Glutamatergic neuron (in vitro differentiated cells): ENCODE results near the gene LDAH. TPM values are rescaled to one million over a fixed set of nuclear protein-coding genes. Genes with fewer than 3 reads are reported as not detected.
"Not testable (repeated sequence)": the region's sequence is repeated elsewhere in the genome, so short reads cannot be mapped to it uniquely, and the experiment has no call there.

Source experiments
- DNase-seq: peaks from one replicate; pipeline ENCODE4 v3.0.0; 2022
- H3K27ac Mint-ChIP-seq: one replicate; pipeline ENCODE4 v1.8.0; 2020; ENCODE audit warnings: mild to moderate bottlenecking, mixed read lengths, inconsistent platforms; ENCODE audit not compliant: unreplicated experiment
- H3K27me3 Mint-ChIP-seq: one replicate; pipeline ENCODE4 v1.8.0; 2020; ENCODE audit warnings: mild to moderate bottlenecking, moderate library complexity, mixed read lengths, inconsistent platforms; ENCODE audit not compliant: unreplicated experiment
- H3K36me3 Mint-ChIP-seq: one replicate; pipeline ENCODE4 v1.8.0; 2020; ENCODE audit warnings: mild to moderate bottlenecking, mixed read lengths, inconsistent platforms; ENCODE audit not compliant: unreplicated experiment
- H3K4me1 Mint-ChIP-seq: one replicate; pipeline ENCODE4 v1.8.0; 2020; ENCODE audit warnings: mild to moderate bottlenecking, low read depth, mixed read lengths, inconsistent platforms; ENCODE audit not compliant: unreplicated experiment
- H3K4me3 Mint-ChIP-seq: one replicate; pipeline ENCODE4 v1.8.0; 2020; ENCODE audit warnings: mild to moderate bottlenecking, mixed read lengths, inconsistent platforms; ENCODE audit not compliant: unreplicated experiment
- H3K9me3 Mint-ChIP-seq: one replicate; pipeline ENCODE4 v1.8.0; 2020; ENCODE audit warnings: mild to moderate bottlenecking, moderate library complexity, mixed read lengths, inconsistent platforms; ENCODE audit not compliant: unreplicated experiment
- total RNA-seq: library from RNA; stranded (reverse); fragmentation: NEBNext Ultra II Directional; extraction: Animal tissue kit (Norgen Biotek cat#: 25700); gene quantifications from one replicate; pipeline ENCODE4 v1.2.1, GENCODE V29; 2021; ENCODE audit not compliant: unreplicated experiment
- TF ChIP-seq, protein P1 (sequence below): fragments of 200-600 bp; sonication (generic); IDR thresholded peaks from one replicate; pipeline ENCODE4 v1.5.0; 2021; ENCODE audit not compliant: partially characterized antibody, unreplicated experiment

LDAH gene
- total RNA-seq, 1 donor from 2014 or later = 33.7 TPM

DNA sequence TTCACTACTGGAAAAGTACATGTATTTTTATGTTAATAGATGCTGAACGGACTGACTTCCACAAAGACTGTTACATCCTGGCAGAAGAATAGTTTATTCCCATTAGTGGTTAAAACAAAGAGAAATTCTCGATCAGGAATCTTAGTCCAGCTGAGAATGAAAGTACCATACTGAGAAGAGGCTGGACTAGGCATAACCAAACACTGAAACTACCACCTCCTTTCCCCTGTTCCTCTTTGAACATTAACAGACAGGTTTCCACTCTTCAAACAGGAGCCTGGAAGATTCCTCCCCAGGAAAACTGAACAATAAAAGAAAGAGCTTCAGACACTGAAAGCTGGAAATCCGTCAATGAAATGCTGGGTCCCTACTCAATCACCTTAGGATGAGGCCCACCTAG lies 25.8 kb downstream of the LDAH start:
- H3K4me3 Mint-ChIP-seq = no peak overlapping the region
- no peak overlapping the region for H3K27ac Mint-ChIP-seq
- no peak for DNase-seq
- no peaks in the 10 kb centered on the region for H3K4me1 Mint-ChIP-seq
- no peaks in the 10 kb centered on the region for H3K27me3 Mint-ChIP-seq
- TF ChIP-seq, protein P1, sequence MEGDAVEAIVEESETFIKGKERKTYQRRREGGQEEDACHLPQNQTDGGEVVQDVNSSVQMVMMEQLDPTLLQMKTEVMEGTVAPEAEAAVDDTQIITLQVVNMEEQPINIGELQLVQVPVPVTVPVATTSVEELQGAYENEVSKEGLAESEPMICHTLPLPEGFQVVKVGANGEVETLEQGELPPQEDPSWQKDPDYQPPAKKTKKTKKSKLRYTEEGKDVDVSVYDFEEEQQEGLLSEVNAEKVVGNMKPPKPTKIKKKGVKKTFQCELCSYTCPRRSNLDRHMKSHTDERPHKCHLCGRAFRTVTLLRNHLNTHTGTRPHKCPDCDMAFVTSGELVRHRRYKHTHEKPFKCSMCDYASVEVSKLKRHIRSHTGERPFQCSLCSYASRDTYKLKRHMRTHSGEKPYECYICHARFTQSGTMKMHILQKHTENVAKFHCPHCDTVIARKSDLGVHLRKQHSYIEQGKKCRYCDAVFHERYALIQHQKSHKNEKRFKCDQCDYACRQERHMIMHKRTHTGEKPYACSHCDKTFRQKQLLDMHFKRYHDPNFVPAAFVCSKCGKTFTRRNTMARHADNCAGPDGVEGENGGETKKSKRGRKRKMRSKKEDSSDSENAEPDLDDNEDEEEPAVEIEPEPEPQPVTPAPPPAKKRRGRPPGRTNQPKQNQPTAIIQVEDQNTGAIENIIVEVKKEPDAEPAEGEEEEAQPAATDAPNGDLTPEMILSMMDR = no peak
- H3K9me3 Mint-ChIP-seq = peaks cover 5% of the 10 kb centered on the region
- peaks cover 13% of the 10 kb centered on the region for H3K36me3 Mint-ChIP-seq

DNA sequence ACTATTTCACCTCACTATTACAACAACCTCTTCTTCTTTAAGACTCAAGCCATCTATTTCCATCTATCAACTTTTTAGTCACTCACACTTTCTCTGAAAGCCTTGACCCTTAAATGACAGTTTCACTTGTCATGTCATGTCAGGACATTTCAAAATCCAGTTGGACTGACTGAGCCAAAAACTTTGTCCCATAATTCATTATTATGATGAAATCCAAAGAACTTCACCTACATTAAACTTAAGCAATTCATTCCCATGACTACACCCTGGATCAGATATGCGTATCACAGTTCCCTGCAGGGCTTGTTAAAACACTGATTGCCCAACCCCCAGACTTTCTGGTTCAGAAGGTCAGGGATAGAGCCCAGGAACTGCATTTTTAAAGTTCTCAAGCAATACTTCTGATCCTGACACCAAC lies 26.5 kb downstream of the LDAH start:
- H3K27ac Mint-ChIP-seq = no peak overlapping the region
- peaks cover 5% of the 10 kb centered on the region for H3K9me3 Mint-ChIP-seq
- no peaks in the 10 kb centered on the region for H3K4me1 Mint-ChIP-seq
- no peak overlapping the region for H3K4me3 Mint-ChIP-seq
- DNase-seq = no peak
- TF ChIP-seq, protein P1 = no peak
- no peaks in the 10 kb centered on the region for H3K27me3 Mint-ChIP-seq
- peaks cover 13% of the 10 kb centered on the region for H3K36me3 Mint-ChIP-seq

DNA sequence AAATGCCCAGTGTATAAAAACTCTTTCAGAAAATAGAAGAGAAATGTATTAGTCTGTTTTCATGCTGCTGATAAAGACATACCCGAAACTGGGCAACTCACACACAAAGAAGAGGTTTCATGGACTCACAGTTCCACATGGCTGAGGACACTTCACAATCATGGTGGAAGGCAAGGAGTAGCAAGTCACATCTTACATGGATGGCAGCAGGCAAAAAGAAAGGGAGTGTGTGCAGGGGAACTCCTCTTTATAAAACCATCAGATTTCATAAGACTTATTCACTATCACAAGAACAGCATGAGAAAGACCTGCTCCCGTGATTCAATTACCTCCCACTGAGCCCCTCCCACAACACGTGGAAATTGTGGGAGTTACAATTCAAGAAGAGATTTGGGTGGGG lies 29.0 kb downstream of the LDAH start:
- not testable (repeated sequence) for H3K27me3 Mint-ChIP-seq, H3K9me3 Mint-ChIP-seq, H3K27ac Mint-ChIP-seq, DNase-seq, H3K4me3 Mint-ChIP-seq, H3K4me1 Mint-ChIP-seq
- peaks cover 13% of the 10 kb centered on the region for H3K36me3 Mint-ChIP-seq

DNA sequence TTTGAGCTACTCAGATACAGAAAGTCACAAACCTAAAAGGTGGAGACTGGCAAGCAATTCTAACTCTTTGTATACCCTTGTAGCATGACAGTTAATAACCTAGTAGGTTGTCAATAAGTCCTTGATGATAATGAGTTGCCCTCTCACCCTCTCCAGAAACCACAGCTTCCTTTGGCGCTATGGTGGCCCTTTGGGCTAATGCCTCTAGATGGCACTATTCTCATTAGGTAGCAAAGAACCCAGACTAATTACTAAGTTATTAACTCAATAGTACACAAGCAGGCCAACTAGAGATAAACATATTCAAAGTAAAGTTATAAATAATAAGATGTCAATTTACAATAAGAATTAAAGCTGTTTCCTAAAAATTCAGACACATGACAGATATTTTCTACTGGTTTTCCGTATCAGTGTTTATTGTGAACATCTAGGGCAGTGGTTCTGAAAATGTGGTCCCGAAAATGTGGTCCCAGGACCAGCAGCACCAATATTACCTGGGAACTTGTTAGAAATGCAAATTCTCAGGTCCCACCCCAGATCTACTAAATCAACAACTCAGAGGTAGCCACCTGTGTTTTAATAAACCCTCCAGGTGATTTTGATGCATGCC lies 41.1 kb downstream of the LDAH start:
- Mint-ChIP-seq H3K9me3 (no peaks in the 10 kb centered on the region), H3K36me3 (no peaks in the 10 kb centered on the region), H3K27ac (no peak overlapping the region), H3K4me3 (no peak overlapping the region), H3K27me3 (no peaks in the 10 kb centered on the region), H3K4me1 (no peaks in the 10 kb centered on the region)
- TF ChIP-seq, protein P1 = peak; percentile 47
- peak; percentile 32 for DNase-seq

DNA sequence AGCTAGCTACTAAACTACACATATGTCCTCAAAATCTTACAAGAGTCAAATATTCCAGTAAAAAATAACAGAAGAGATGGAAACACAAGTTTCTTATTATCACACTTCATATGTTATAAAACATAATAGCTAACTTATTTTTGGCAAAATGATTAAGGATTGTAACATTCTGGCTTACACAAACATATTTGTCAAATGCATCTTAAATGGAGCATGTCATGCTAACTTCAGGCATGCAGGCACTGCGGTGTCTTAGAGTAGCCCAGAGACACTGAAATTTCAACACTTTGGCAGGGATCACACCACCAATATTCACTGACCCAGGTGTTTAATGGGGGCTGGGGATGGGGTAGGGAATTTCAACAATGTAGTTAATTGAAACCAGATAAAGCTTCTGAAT lies 51.6 kb downstream of the LDAH start:
- H3K9me3 Mint-ChIP-seq = peaks cover 6% of the 10 kb centered on the region
- no peak overlapping the region for H3K4me3 Mint-ChIP-seq
- no peak overlapping the region for H3K27ac Mint-ChIP-seq
- TF ChIP-seq, protein P1 = no peak
- H3K36me3 Mint-ChIP-seq = peaks cover 6% of the 10 kb centered on the region
- peaks cover 3% of the 10 kb centered on the region for H3K27me3 Mint-ChIP-seq
- no peaks in the 10 kb centered on the region for H3K4me1 Mint-ChIP-seq
- DNase-seq = no peak
